Thyroid gland (tissue), 4 donors: Measurements from ENCODE around the gene KPNA1. TPM values are rescaled to one million over a fixed set of nuclear protein-coding genes. Genes with fewer than 3 reads are reported as not detected.

Experiments
- DNase-seq, 2 donors: peaks; one replicate each; pipeline ENCODE4 v3.0.0-alpha.2; 2019
- H3K27ac ChIP-seq, 3 donors: fragments of 200-600 bp; sonication (generic); 1 replicate in 2 of 3; 2 replicates in 1 of 3; pipeline ENCODE4 v1.5.1; 2016 to 2019; ENCODE audit warnings: mild to moderate bottlenecking in 1 of 3, moderate library complexity in 1 of 3
- H3K27me3 ChIP-seq: fragments of 200-600 bp; sonication (generic); one replicate; pipeline ENCODE4 v1.5.1; 2019
- H3K36me3 ChIP-seq, 2 donors: fragments of 200-600 bp; sonication (generic); one replicate each; pipeline ENCODE4 v1.5.1; 2016 to 2019
- H3K4me1 ChIP-seq, 2 donors: fragments of 200-600 bp; sonication (generic); one replicate each; pipeline ENCODE4 v1.5.1; 2017 to 2019
- H3K4me3 ChIP-seq, 3 donors: fragments of 200-600 bp; sonication (generic); replicated peaks in 1 of 3; 1 replicate in 2 of 3; 2 replicates in 1 of 3; pipeline ENCODE4 v1.5.1; 2016; ENCODE audit warnings: mild to moderate bottlenecking in 1 of 3
- H3K9me3 ChIP-seq: fragments of 200-600 bp; sonication (generic); one replicate; pipeline ENCODE4 v1.5.1; 2017
- POLR2A ChIP-seq, 2 donors: fragments of 450-650 bp; IDR thresholded peaks; one replicate each; pipeline ENCODE4 v1.6.1; 2017; ENCODE audit warnings: antibody characterized with exemption in 2 of 2, mild to moderate bottlenecking in 2 of 2, moderate library complexity in 1 of 2
- WGBS, 2 donors: methylation state at CpG; one replicate each; pipeline ENCODE4 v1.1.5; 2017; 5-methylcytosine and 5-hydroxymethylcytosine counted together
- intact Hi-C: fragments of 100-400 bp; cut with DNase I; formaldehyde crosslinking; loops from one replicate; pipeline ENCODE4 v1.15.1; 2023
- total RNA-seq, 4 donors: library from RNA; depleted of rRNA; stranded (reverse); fragments of >200 nt; gene quantifications; one replicate each; pipeline ENCODE4 v1.2.3, GENCODE V29; 2016
- TF ChIP-seq, protein P1 (sequence below), 6 experiments: fragments of 200-600 bp in 3 of 6; fragments of 450-650 bp in 3 of 6; sonication (generic) in 3 of 6; IDR thresholded peaks; one replicate each; pipeline ENCODE4 v1.5.1; 2016 to 2019; ENCODE audit warnings: antibody characterized with exemption in 6 of 6, mild to moderate bottlenecking in 2 of 6, inconsistent platforms in 1 of 6, moderate library complexity in 1 of 6

The KPNA1 gene
- total RNA-seq, 4 donors from 2014 or later = 33.8 to 61.8 (median 40.9) TPM

DNA sequence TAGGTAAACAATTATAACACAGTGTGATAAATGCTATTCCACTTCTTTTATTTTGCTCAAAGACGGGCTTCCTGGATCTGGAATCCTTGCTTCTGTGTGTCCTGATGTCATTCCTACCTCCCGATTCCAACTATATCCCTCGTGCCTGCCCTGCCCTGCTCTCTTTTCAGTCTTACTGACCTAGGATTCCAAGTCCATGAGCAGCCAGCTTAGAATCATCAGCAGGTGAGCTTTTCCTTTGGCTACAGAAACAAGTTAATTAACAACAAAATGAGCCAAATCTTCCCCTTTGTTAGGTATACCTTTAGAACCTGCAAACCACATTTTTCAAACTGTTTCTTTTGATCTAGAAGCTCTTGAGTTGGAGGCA is 21.9 kb upstream of the KPNA1 start:
- H3K4me1 ChIP-seq = no peaks in the 10 kb centered on the region
- WGBS, 2 donors = 70 to 79% methylated on average over 3 of the region's 3 CpGs
- intact Hi-C loops = no loop called here
- no peak overlapping the region for H3K27ac ChIP-seq
- H3K27me3 ChIP-seq = no peaks in the 10 kb centered on the region
- no peak for TF ChIP-seq POLR2A (IDR thresholded peaks at IDR 0.05)
- TF ChIP-seq, protein P1, sequence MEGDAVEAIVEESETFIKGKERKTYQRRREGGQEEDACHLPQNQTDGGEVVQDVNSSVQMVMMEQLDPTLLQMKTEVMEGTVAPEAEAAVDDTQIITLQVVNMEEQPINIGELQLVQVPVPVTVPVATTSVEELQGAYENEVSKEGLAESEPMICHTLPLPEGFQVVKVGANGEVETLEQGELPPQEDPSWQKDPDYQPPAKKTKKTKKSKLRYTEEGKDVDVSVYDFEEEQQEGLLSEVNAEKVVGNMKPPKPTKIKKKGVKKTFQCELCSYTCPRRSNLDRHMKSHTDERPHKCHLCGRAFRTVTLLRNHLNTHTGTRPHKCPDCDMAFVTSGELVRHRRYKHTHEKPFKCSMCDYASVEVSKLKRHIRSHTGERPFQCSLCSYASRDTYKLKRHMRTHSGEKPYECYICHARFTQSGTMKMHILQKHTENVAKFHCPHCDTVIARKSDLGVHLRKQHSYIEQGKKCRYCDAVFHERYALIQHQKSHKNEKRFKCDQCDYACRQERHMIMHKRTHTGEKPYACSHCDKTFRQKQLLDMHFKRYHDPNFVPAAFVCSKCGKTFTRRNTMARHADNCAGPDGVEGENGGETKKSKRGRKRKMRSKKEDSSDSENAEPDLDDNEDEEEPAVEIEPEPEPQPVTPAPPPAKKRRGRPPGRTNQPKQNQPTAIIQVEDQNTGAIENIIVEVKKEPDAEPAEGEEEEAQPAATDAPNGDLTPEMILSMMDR (IDR thresholded peaks at IDR 0.05) = no peak
- H3K36me3 ChIP-seq = peaks cover 30 to 40% of the 10 kb centered on the region in 2 donors
- no peaks in the 10 kb centered on the region for H3K9me3 ChIP-seq
- DNase-seq = no peak
- no peak overlapping the region for H3K4me3 ChIP-seq

DNA sequence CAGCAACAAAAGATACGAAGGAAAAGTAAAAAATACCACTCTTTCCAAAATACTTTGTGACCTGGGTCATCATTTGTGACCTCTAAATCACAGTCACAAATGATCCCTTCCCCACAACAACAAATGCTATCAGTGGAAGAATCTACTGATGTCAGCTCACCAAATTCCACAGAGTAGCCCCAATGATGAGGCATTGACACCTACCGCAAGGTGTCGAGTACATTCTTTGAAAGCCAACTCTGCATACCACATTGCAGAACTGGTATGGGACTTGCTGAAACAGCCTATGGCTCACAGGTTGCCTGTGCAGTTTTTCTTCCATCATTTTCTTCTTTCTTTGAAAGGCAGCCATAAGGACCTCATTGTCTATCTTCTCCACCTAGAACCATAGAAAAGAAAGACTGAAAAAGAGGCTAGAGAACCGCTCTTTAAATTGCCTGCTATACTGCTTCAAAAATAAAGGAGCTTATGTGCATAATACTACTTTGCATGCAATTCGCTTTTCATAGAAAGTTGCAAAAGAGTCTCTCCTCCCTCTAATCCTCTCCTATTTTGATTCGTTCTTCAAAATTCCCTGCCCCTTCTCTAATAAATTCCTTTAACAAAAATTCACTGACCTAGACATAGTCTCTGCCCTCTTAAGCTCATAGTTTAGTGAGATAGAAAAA is 21.4 kb upstream of the KPNA1 start:
- no peak for DNase-seq
- Histone ChIP-seq H3K4me1 (no peaks in the 10 kb centered on the region), H3K36me3 (peaks cover 30 to 41% of the 10 kb centered on the region in 2 donors), H3K9me3 (no peaks in the 10 kb centered on the region), H3K4me3 (no peak overlapping the region), H3K27ac (no peak overlapping the region), H3K27me3 (no peaks in the 10 kb centered on the region)
- TF ChIP-seq POLR2A (IDR thresholded peaks at IDR 0.05) = no peak
- TF ChIP-seq, protein P1 (IDR thresholded peaks at IDR 0.05) = no peak
- intact Hi-C loops = no loop called here
- WGBS, 2 donors = 88 to 92% methylated on average over 6 of the region's 6 CpGs

DNA sequence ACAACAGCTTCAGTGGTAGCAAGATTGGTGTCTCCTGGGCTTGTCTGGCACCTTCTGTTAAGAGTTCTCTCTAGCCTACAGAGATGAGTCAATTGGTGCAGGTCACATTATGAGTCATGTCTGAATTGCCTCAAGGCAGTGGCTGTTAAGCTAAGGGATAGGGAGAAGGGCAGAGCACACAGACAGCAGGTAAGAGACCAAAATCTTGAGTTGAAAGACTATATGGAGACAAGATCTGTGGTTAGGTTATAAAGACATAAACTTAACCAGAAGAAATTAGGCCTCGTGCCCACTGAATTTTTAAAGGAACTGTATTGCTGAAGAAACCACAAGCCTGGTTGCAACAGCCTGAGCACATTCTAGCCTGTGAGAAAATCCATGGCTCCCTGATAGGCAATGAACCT is 19.2 kb upstream of the KPNA1 start:
- TF ChIP-seq POLR2A (IDR thresholded peaks at IDR 0.05) = no peak
- TF ChIP-seq, protein P1 (IDR thresholded peaks at IDR 0.05) = no peak
- DNase-seq = no peak
- H3K27ac ChIP-seq = no peak overlapping the region
- H3K4me1 ChIP-seq = no peaks in the 10 kb centered on the region
- H3K36me3 ChIP-seq = peaks cover 30 to 35% of the 10 kb centered on the region in 2 donors
- H3K9me3 ChIP-seq = no peaks in the 10 kb centered on the region
- 85 to 94% methylated on average over 1 of the region's 1 CpG for WGBS, 2 donors
- H3K27me3 ChIP-seq = no peaks in the 10 kb centered on the region
- no peak overlapping the region for H3K4me3 ChIP-seq
- intact Hi-C loops = no loop called here

DNA sequence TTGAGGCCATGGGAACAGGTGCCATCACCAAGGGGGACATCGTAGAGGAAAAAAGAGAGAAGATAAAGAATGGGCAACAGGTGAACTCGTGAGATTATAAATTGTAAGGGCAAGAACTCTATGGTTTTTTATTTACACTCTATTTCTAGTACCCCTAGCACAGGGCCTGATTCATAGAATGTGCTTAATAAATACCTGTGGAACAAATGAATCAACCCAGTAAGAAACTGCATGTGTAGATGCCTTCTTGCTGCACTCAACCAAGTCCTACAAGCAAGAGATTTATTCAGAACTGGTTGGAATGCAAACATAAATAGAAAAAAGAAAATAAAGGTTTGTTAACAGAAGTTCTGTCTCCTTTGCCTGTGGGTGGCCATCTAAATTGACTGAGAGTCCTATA is 18.7 kb upstream of the KPNA1 start:
- no peak overlapping the region for H3K4me3 ChIP-seq
- no peaks in the 10 kb centered on the region for H3K4me1 ChIP-seq
- H3K27me3 ChIP-seq = no peaks in the 10 kb centered on the region
- TF ChIP-seq, protein P1 (IDR thresholded peaks at IDR 0.05) = no peak
- no peak for TF ChIP-seq POLR2A (IDR thresholded peaks at IDR 0.05)
- DNase-seq = no peak
- WGBS, 2 donors = 97 to 98% methylated on average over 2 of the region's 2 CpGs
- H3K27ac ChIP-seq = no peak overlapping the region
- H3K36me3 ChIP-seq = peaks cover 30 to 35% of the 10 kb centered on the region in 2 donors
- H3K9me3 ChIP-seq = no peaks in the 10 kb centered on the region
- intact Hi-C loops = no loop called here

DNA sequence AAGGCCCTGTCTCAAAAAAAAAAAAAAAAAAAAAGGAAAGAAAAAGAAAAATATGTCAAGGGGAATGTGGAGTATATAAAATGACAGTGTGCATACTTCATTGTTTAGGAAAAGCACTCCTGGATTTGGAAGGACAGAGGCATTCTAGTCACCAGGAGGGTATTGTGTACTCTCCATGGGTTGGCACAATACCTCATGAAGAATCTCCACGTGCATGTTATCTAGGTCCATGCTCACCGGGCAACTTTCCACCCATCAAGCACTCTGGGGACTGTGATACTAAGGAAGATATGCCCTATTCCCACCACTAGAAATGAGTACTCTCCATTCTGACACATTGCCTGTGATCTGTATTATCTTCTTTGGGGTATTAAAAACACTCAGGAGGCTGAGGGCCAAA is 15.4 kb upstream of the KPNA1 start:
- WGBS, 2 donors = 79 to 94% methylated on average over 2 of the region's 2 CpGs

More for the DNA sequence above, 15.4 kb upstream of the KPNA1 start:
- intact Hi-C loops = no loop called here
- no peak overlapping the region for H3K27ac ChIP-seq
- DNase-seq = no peak
- no peaks in the 10 kb centered on the region for H3K9me3 ChIP-seq
- H3K36me3 ChIP-seq = peaks cover 15 to 33% of the 10 kb centered on the region in 2 donors
- no peaks in the 10 kb centered on the region for H3K4me1 ChIP-seq
- H3K4me3 ChIP-seq = no peak overlapping the region
- TF ChIP-seq, protein P1 (IDR thresholded peaks at IDR 0.05) = no peak
- no peak for TF ChIP-seq POLR2A (IDR thresholded peaks at IDR 0.05)
- no peaks in the 10 kb centered on the region for H3K27me3 ChIP-seq
